ENCODE data around the gene NELL1.

Gene NELL1

GRCh38 chr11:20963596-20963995, 294.2 kb downstream of the NELL1 start:
- no peaks in the 10 kb centered on the region for H3K27me3 ChIP-seq (replicated peaks; ENCODE audit: control insufficient read depth, insufficient read depth, low read length)
- no peaks in the 10 kb centered on the region for H3K36me3 ChIP-seq (ENCODE audit: control insufficient read depth, insufficient read depth, low read length)
- H3K4me3 ChIP-seq (replicated peaks; ENCODE audit: low read depth, low read length), result no peak overlapping the region
- no peak for DNase-seq (ENCODE audit: extremely low read depth, insufficient read length)
- no peak for TF ChIP-seq CTCF (IDR thresholded peaks at IDR 0.05; ENCODE audit: insufficient read depth, low read length, poor library complexity, severe bottlenecking)

DNA sequence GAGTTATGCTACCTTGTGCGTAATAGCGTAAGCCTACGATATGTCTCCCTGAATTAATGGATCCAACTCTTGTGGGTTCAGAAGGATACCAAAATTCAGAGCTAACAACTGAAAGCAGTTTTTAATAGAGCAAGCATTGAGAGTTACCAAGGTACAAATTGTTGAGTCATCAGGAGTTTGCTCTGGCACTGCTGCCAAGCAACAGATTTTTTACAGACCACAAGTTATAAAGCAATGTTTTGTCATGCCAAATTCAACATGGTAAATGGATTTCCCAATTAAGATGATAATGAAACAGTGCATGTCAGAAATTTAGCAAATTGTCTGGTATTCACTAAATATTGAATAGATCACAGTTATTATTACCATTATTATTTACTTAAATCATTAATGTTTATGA, 295.6 kb downstream of the NELL1 start:
- Histone ChIP-seq H3K27me3 (replicated peaks; ENCODE audit: control insufficient read depth, insufficient read depth, low read length) (no peaks in the 10 kb centered on the region), H3K36me3 (ENCODE audit: control insufficient read depth, insufficient read depth, low read length) (no peaks in the 10 kb centered on the region), H3K4me3 (replicated peaks; ENCODE audit: low read depth, low read length) (no peak overlapping the region)
- TF ChIP-seq CTCF (IDR thresholded peaks at IDR 0.05; ENCODE audit: insufficient read depth, low read length, poor library complexity, severe bottlenecking), result no peak
- no peak for DNase-seq (ENCODE audit: extremely low read depth, insufficient read length)

DNA sequence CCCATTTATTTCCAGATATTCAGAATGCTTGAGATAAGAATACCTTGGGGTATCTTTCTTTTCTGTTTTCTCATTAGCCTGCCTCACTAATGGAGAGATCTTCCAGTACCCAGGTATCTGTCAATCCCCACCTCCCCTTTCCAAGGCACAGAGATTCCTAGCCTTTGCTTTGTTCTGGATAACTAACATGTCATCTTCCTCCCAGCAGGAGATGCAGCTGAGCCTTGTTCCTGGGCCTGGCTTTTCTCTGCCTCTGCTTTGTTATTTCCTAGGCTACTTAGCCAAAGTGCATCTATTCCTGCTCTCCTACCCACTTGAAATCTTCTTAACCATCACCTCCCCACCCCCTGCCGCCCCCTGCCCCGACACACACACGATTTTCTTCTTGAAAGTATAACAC, 297.1 kb downstream of the NELL1 start:
- no peak for TF ChIP-seq CTCF (IDR thresholded peaks at IDR 0.05; ENCODE audit: insufficient read depth, low read length, poor library complexity, severe bottlenecking)
- no peaks in the 10 kb centered on the region for H3K36me3 ChIP-seq (ENCODE audit: control insufficient read depth, insufficient read depth, low read length)
- no peak for DNase-seq (ENCODE audit: extremely low read depth, insufficient read length)
- H3K27me3 ChIP-seq (replicated peaks; ENCODE audit: control insufficient read depth, insufficient read depth, low read length), result no peaks in the 10 kb centered on the region
- no peak overlapping the region for H3K4me3 ChIP-seq (replicated peaks; ENCODE audit: low read depth, low read length)

- no peak for TF ChIP-seq CTCF (IDR thresholded peaks at IDR 0.05; ENCODE audit: insufficient read depth, low read length, poor library complexity, severe bottlenecking)
- no peak for DNase-seq (ENCODE audit: extremely low read depth, insufficient read length)
- H3K36me3 ChIP-seq (ENCODE audit: control insufficient read depth, insufficient read depth, low read length), result no peaks in the 10 kb centered on the region
- H3K27me3 ChIP-seq (replicated peaks; ENCODE audit: control insufficient read depth, insufficient read depth, low read length), result no peaks in the 10 kb centered on the region
- no peak overlapping the region for H3K4me3 ChIP-seq (replicated peaks; ENCODE audit: low read depth, low read length)
Observed at GRCh38 chr11:20973940-20974559, 304.7 kb downstream of the NELL1 start.

- Histone ChIP-seq H3K36me3 (ENCODE audit: control insufficient read depth, insufficient read depth, low read length) (no peaks in the 10 kb centered on the region), H3K4me3 (replicated peaks; ENCODE audit: low read depth, low read length) (no peak overlapping the region), H3K27me3 (replicated peaks; ENCODE audit: control insufficient read depth, insufficient read depth, low read length) (no peaks in the 10 kb centered on the region)
- no peak for DNase-seq (ENCODE audit: extremely low read depth, insufficient read length)
- no peak for TF ChIP-seq CTCF (IDR thresholded peaks at IDR 0.05; ENCODE audit: insufficient read depth, low read length, poor library complexity, severe bottlenecking)
Observed at GRCh38 chr11:20980736-20981135, 311.4 kb downstream of the NELL1 start.

DNA sequence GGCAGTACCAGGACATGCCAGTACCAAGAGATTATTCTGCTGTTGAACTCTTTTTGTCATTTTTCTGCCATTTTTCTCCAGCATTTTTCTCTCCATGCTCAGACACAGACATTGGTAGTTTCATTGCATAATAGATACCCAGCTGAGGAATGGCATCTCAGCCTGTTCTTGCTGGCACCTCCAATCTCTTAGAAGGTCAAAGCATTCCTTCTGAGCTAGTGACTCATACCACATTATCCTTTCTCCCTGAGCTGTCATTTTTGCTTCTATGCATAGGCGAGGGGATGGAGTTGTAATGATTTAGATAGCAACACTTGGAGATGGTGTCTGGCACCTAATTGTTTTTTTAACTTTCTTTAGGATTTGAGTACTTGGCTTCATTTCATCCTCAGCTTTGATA, 321.1 kb downstream of the NELL1 start:
- TF ChIP-seq CTCF (IDR thresholded peaks at IDR 0.05; ENCODE audit: insufficient read depth, low read length, poor library complexity, severe bottlenecking), result no peak
- no peaks in the 10 kb centered on the region for H3K36me3 ChIP-seq (ENCODE audit: control insufficient read depth, insufficient read depth, low read length)

More for the DNA sequence above, 321.1 kb downstream of the NELL1 start:
- H3K27me3 ChIP-seq (replicated peaks; ENCODE audit: control insufficient read depth, insufficient read depth, low read length), result no peaks in the 10 kb centered on the region
- no peak overlapping the region for H3K4me3 ChIP-seq (replicated peaks; ENCODE audit: low read depth, low read length)
- no peak for DNase-seq (ENCODE audit: extremely low read depth, insufficient read length)

Measured in GM06990 (cell line).